ENCODE results near the gene OSBPL1A.

OSBPL1A gene

GRCh38 chr18:24265502-24266064 lies 132.0 kb downstream of the OSBPL1A start:
- DNase-seq = no peak

GRCh38 chr18:24263050-24263449 lies 134.6 kb downstream of the OSBPL1A start:
- DNase-seq = no peak

GRCh38 chr18:24262087-24262486 lies 135.5 kb downstream of the OSBPL1A start:
- DNase-seq = no peak

GRCh38 chr18:24259869-24260641 lies 137.6 kb downstream of the OSBPL1A start:
- no peak for DNase-seq

GRCh38 chr18:24254071-24254470 lies 143.6 kb downstream of the OSBPL1A start:
- no peak for DNase-seq

- no peak for DNase-seq
Observed at GRCh38 chr18:24249716-24250115, 147.9 kb downstream of the OSBPL1A start.

GRCh38 chr18:24248359-24248758 lies 149.3 kb downstream of the OSBPL1A start:
- DNase-seq = no peak

- DNase-seq = no peak
Observed at GRCh38 chr18:24246143-24246542, 151.5 kb downstream of the OSBPL1A start.

- DNase-seq = no peak
Observed at GRCh38 chr18:24244698-24245097, 152.9 kb downstream of the OSBPL1A start.

- no peak for DNase-seq
Observed at GRCh38 chr18:24243677-24244076, 153.9 kb downstream of the OSBPL1A start.

- no peak for DNase-seq
Observed at GRCh38 chr18:24239341-24239740, 158.3 kb downstream of the OSBPL1A start.

- no peak for DNase-seq
Observed at GRCh38 chr18:24238387-24238786, 159.2 kb downstream of the OSBPL1A start.

- DNase-seq = no peak
Observed at GRCh38 chr18:24234850-24235418, 162.7 kb downstream of the OSBPL1A start.

- no peak for DNase-seq
Observed at GRCh38 chr18:24234330-24234729, 163.3 kb downstream of the OSBPL1A start.

GRCh38 chr18:24232800-24233199 lies 164.8 kb downstream of the OSBPL1A start:
- DNase-seq = no peak

GRCh38 chr18:24231773-24232735 lies 165.6 kb downstream of the OSBPL1A start:
- no peak for DNase-seq

- no peak for DNase-seq
Observed at GRCh38 chr18:24230766-24231165, 166.9 kb downstream of the OSBPL1A start.

- no peak for DNase-seq
Observed at GRCh38 chr18:24228667-24229041, 169.0 kb downstream of the OSBPL1A start.

GRCh38 chr18:24227977-24228666 lies 169.5 kb downstream of the OSBPL1A start:
- DNase-seq = no peak

GRCh38 chr18:24220318-24220688 lies 177.3 kb downstream of the OSBPL1A start:
- no peak for DNase-seq

GRCh38 chr18:24219561-24220317 lies 177.9 kb downstream of the OSBPL1A start:
- DNase-seq = no peak

GRCh38 chr18:24214913-24215312 lies 182.7 kb downstream of the OSBPL1A start:
- DNase-seq = no peak
